DLD1 (cell line): ENCODE measurements around the gene PTPRN2.

Experiments
- in situ Hi-C: cut with HindIII; loops from 2 replicates; pipeline ENCODE4 v1.10.0; 2017; ENCODE audit warnings: low sequenced_read_pairs

PTPRN2 gene

GRCh38 chr7:157611341-157611740 lies 976.3 kb downstream of the PTPRN2 start:
- in situ Hi-C loops, result no loop called here

GRCh38 chr7:157610671-157611295 lies 976.8 kb downstream of the PTPRN2 start:
- in situ Hi-C loops, result no loop called here

- in situ Hi-C loops, result no loop called here
Observed at GRCh38 chr7:157609932-157610640, 977.5 kb downstream of the PTPRN2 start.

GRCh38 chr7:157609516-157609915 lies 978.1 kb downstream of the PTPRN2 start:
- in situ Hi-C loops, result no loop called here

GRCh38 chr7:157607218-157607617 lies 980.4 kb downstream of the PTPRN2 start:
- in situ Hi-C loops, result no loop called here

- in situ Hi-C loops, result no loop called here
Observed at GRCh38 chr7:157606140-157606539, 981.5 kb downstream of the PTPRN2 start.

- in situ Hi-C loops, result no loop called here
Observed at GRCh38 chr7:157605638-157606037, 982.0 kb downstream of the PTPRN2 start.

- in situ Hi-C loops, result no loop called here
Observed at GRCh38 chr7:157604661-157605381, 982.8 kb downstream of the PTPRN2 start.

- in situ Hi-C loops, result no loop called here
Observed at GRCh38 chr7:157603716-157604115, 983.9 kb downstream of the PTPRN2 start.

- in situ Hi-C loops, result no loop called here
Observed at GRCh38 chr7:157603005-157603404, 984.6 kb downstream of the PTPRN2 start.

GRCh38 chr7:157602581-157602980 lies 985.0 kb downstream of the PTPRN2 start:
- in situ Hi-C loops, result no loop called here

GRCh38 chr7:157602156-157602555 lies 985.5 kb downstream of the PTPRN2 start:
- in situ Hi-C loops, result no loop called here

GRCh38 chr7:157601530-157601929 lies 986.1 kb downstream of the PTPRN2 start:
- in situ Hi-C loops, result no loop called here

GRCh38 chr7:157599491-157599890 lies 988.1 kb downstream of the PTPRN2 start:
- in situ Hi-C loops, result no loop called here

GRCh38 chr7:157597562-157597961 lies 990.1 kb downstream of the PTPRN2 start:
- in situ Hi-C loops, result no loop called here

GRCh38 chr7:157596881-157597280 lies 990.7 kb downstream of the PTPRN2 start:
- in situ Hi-C loops, result no loop called here

GRCh38 chr7:157596471-157596870 lies 991.2 kb downstream of the PTPRN2 start:
- in situ Hi-C loops, result no loop called here

GRCh38 chr7:157596026-157596425 lies 991.6 kb downstream of the PTPRN2 start:
- in situ Hi-C loops, result no loop called here

- in situ Hi-C loops, result no loop called here
Observed at GRCh38 chr7:157595086-157595855, 992.4 kb downstream of the PTPRN2 start.

GRCh38 chr7:157594306-157594705 lies 993.3 kb downstream of the PTPRN2 start:
- in situ Hi-C loops, result no loop called here

GRCh38 chr7:157593541-157593940 lies 994.1 kb downstream of the PTPRN2 start:
- in situ Hi-C loops, result no loop called here
